Lung (tissue), 12 donors: ENCODE measurements around the gene NDUFV1. TPM values are rescaled to one million over a fixed set of nuclear protein-coding genes. Genes with fewer than 3 reads are reported as not detected.

Experiments used
- ATAC-seq: fragments of 200-7000 bp; cut with Tn5 transposase; one replicate; pipeline ENCODE4 v1.9.1; 2020; ENCODE audit warnings: moderate number of reproducible peaks; ENCODE audit not compliant: insufficient read depth, low FRiP score
- DNase-seq, 3 donors: peaks; one replicate each; pipeline ENCODE4 v3.0.0-alpha.2; 2013 to 2017
- H3K27ac ChIP-seq, 2 donors: one replicate each; pipeline ENCODE4 v1.5.1; 2013; ENCODE audit warnings: mild to moderate bottlenecking in 2 of 2, moderate library complexity in 2 of 2, control low read depth in 1 of 2, inconsistent platforms in 1 of 2, low read depth in 1 of 2, low read length in 1 of 2
- H3K27me3 ChIP-seq, 3 donors: one replicate each; pipeline ENCODE4 v1.5.1; 2013; ENCODE audit warnings: low read length in 2 of 3; ENCODE audit not compliant: control insufficient read depth in 3 of 3, insufficient read depth in 3 of 3
- H3K36me3 ChIP-seq, 4 donors: one replicate each; pipeline ENCODE4 v1.5.1; 2013; ENCODE audit warnings: low read length in 4 of 4, mild to moderate bottlenecking in 1 of 4, moderate library complexity in 1 of 4; ENCODE audit not compliant: control insufficient read depth in 4 of 4, insufficient read depth in 4 of 4
- H3K4me1 ChIP-seq, 5 donors: one replicate each; pipeline ENCODE4 v1.5.1; 2013; ENCODE audit warnings: low read length in 5 of 5, mild to moderate bottlenecking in 2 of 5, moderate library complexity in 1 of 5; ENCODE audit not compliant: control insufficient read depth in 5 of 5, insufficient read depth in 5 of 5
- H3K4me3 ChIP-seq: one replicate; pipeline ENCODE4 v1.5.1; 2013; ENCODE audit warnings: mild to moderate bottlenecking, control low read depth, moderate library complexity
- H3K9ac ChIP-seq, 2 donors: one replicate each; pipeline ENCODE4 v1.5.1; 2013; ENCODE audit warnings: low read length in 2 of 2, control low read depth in 1 of 2; ENCODE audit not compliant: insufficient read depth in 1 of 2
- H3K9me3 ChIP-seq, 4 donors: one replicate each; pipeline ENCODE4 v1.5.1; 2013; ENCODE audit warnings: low read length in 3 of 4, mild to moderate bottlenecking in 1 of 4, moderate library complexity in 1 of 4; ENCODE audit not compliant: control insufficient read depth in 4 of 4, insufficient read depth in 3 of 4
- WGBS, 2 donors: extraction: QIAGEN DNeasy Blood & Tissue Kit; methylation state at CpG; one replicate each; pipeline ENCODE4 v1.1.7; 2013; 5-methylcytosine and 5-hydroxymethylcytosine counted together
- polyA plus RNA-seq, 2 donors: library from polyadenylated mRNA; stranded (reverse); fragments of 200-250 nt; gene quantifications; one replicate each; pipeline ENCODE4 v1.2.1, GENCODE V29; 2013
- total RNA-seq, 2 donors: library from RNA; depleted of rRNA in 1 of 2; stranded (reverse); fragments of >200 nt in 1 of 2; gene quantifications; one replicate each; pipeline ENCODE4 v1.2.1, GENCODE V29; 2014 to 2021
- TF ChIP-seq, protein P1 (sequence below): IDR thresholded peaks from 2 replicates; pipeline ENCODE4 v1.5.1; 2012; ENCODE audit warnings: mild to moderate bottlenecking; ENCODE audit errors: control extremely low read depth, extremely low read depth
- donor health status: control.
- donor health status: control.
- donor health status: Bipolar disorder and iron deficiency.
- donor health status: healthy.
- donor health status: DM: yes; HTN: yes; CAD: no.

NDUFV1 gene
- total and polyA plus RNA-seq, 4 donors = 113 to 191 (median 140) TPM

- H3K9me3 ChIP-seq = peaks cover 0 to 2% (median 0%) of the 10 kb centered on the region in 4 donors
- no peak within 1 kb of the TSS for H3K27ac ChIP-seq
- peak within 1 kb of the TSS in 1 of 2 donors; percentile 32 for H3K9ac ChIP-seq
- ATAC-seq (no peak), DNase-seq (no peak)
- H3K4me3 ChIP-seq = no peak within 1 kb of the TSS
- no peaks in the 10 kb centered on the region for H3K27me3 ChIP-seq
- H3K36me3 ChIP-seq = no peaks in the 10 kb centered on the region
- H3K4me1 ChIP-seq = no peaks in the 10 kb centered on the region
- WGBS, 2 donors = 79 to 91% methylated on average over 18 of the region's 18 CpGs
- TF ChIP-seq, protein P1, sequence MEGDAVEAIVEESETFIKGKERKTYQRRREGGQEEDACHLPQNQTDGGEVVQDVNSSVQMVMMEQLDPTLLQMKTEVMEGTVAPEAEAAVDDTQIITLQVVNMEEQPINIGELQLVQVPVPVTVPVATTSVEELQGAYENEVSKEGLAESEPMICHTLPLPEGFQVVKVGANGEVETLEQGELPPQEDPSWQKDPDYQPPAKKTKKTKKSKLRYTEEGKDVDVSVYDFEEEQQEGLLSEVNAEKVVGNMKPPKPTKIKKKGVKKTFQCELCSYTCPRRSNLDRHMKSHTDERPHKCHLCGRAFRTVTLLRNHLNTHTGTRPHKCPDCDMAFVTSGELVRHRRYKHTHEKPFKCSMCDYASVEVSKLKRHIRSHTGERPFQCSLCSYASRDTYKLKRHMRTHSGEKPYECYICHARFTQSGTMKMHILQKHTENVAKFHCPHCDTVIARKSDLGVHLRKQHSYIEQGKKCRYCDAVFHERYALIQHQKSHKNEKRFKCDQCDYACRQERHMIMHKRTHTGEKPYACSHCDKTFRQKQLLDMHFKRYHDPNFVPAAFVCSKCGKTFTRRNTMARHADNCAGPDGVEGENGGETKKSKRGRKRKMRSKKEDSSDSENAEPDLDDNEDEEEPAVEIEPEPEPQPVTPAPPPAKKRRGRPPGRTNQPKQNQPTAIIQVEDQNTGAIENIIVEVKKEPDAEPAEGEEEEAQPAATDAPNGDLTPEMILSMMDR = no peak
Measured at GRCh38 chr11:67639438-67639859, 32.7 kb downstream of the NDUFV1 start, which contains the start of gene TBX10. TSS of gene TBX10 (minus strand) at chr11:67639763. CDS start at chr11:67639472, 291 bp downstream.

DNA sequence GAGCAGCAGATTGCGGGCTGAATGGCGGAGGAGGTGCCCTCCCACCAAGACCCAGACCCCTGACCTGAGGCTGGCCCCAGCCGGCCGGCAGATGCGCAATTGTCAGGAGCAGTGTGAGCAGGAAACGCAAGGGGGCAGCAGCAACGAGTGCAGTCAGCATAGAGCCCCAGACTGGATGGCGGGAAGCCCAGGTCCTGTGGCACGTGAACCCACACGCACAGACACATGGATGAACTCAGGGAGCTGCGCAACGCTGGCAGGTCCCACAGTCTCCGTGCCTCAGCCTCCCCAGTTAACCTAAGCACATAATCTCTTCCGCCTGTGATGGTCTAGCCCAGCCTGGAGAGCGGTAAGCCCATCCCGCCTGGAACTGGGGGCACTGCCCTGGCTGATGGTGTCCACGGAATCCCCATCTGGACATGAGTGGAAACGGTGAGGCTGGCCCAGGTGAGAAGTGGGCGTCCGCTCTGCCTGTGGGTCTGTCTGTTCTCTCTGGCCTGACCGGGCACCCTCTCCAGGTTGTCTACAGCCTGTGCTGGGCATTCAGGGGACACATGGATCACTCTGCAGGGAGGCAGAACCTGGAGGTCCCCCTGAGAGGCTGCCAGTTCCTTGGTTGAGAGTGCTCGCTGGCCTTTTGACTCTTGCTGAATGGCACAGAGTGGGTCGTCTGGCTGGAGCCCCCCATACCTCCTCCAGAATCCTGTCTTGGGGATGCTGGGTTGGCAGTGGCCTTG lies 33.5 kb downstream of the NDUFV1 start:
- WGBS, 2 donors = 46 to 57% methylated on average over 23 of the region's 23 CpGs
- H3K9me3 ChIP-seq = peaks cover 0 to 2% (median 0%) of the 10 kb centered on the region in 4 donors
- TF ChIP-seq, protein P1 = peak; percentile 50

GRCh38 chr11:67640758-67641337 lies 34.1 kb downstream of the NDUFV1 start:
- no peak for DNase-seq
- 69 to 87% methylated on average over 12 of the region's 12 CpGs for WGBS, 2 donors
- TF ChIP-seq, protein P1 = no peak
- Histone ChIP-seq H3K9me3 (peaks cover 0 to 2% (median 0%) of the 10 kb centered on the region in 4 donors), H3K4me1 (no peaks in the 10 kb centered on the region), H3K27ac (no peak overlapping the region), H3K4me3 (no peak overlapping the region), H3K36me3 (no peaks in the 10 kb centered on the region), H3K9ac (no peak overlapping the region), H3K27me3 (no peaks in the 10 kb centered on the region)
- ATAC-seq = no peak

More for the DNA sequence above, 33.5 kb downstream of the NDUFV1 start:
- no peak overlapping the region for H3K9ac ChIP-seq
- H3K4me1 ChIP-seq = no peaks in the 10 kb centered on the region
- H3K27me3 ChIP-seq = no peaks in the 10 kb centered on the region
- DNase-seq (peak; percentile 39 to 62 (median 49)), ATAC-seq (no peak)
- no peak overlapping the region for H3K27ac ChIP-seq
- H3K36me3 ChIP-seq = no peaks in the 10 kb centered on the region
- H3K4me3 ChIP-seq = no peak overlapping the region
